Ovary (tissue), 3 donors: ENCODE data around the gene ADAMTS14.

Source experiments
- EP300 ChIP-seq: sonication (generic); formaldehyde crosslinking; IDR thresholded peaks from one replicate; pipeline ENCODE4 v1.6.1; 2017; ENCODE audit warnings: antibody characterized with exemption
- POLR2A ChIP-seq: fragments of 450-650 bp; IDR thresholded peaks from one replicate; pipeline ENCODE4 v1.6.1; 2017; ENCODE audit warnings: antibody characterized with exemption, mild to moderate bottlenecking, moderate library complexity
- TF ChIP-seq, protein P1 (sequence below), 3 donors: fragments of 450-650 bp in 2 of 3; fragments of 200-600 bp in 1 of 3; IDR thresholded peaks; one replicate each; pipeline versions ENCODE4 v1.5.1 to v1.8.0; 2016 to 2022; ENCODE audit warnings: antibody characterized with exemption in 3 of 3, mild to moderate bottlenecking in 1 of 3
- donor health status: DM: no; HTN: no; CAD: no.

DNA sequence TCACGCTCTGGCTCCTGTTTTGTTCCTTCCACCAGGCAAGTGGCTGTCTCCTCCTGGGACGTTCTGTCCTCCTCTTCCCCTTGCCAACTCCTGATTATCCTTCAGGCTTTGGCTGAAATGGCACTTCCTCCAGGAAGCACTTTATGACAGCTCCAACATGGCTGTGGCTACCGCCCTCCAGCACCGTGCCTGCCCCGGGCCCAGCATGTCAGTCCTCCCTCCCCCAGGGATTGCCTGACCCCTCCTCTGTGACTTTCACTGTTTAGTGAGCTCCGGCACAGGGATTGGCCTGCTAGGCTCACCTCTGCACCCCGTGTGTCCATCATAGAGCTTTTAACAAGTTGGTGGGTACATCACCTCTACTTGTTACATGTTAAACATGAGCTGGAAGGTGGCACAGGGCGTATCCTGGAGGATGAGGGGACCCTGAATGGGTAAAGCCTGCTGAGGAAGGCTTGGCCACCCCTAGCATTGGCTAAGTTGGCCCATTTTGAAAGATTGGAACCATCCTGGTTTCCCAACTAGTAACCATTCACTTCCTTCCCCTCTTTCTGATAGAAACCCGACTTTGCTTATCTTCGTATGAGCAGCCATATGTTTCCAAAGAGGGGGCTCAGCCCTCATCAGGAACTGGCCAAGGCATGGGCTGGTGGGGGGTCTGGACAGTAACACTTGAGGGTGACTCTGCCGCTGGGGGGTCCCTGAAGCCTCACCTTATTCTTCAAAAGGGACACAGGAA is 10.5 kb upstream of the ADAMTS14 start:
- TF ChIP-seq, protein P1, sequence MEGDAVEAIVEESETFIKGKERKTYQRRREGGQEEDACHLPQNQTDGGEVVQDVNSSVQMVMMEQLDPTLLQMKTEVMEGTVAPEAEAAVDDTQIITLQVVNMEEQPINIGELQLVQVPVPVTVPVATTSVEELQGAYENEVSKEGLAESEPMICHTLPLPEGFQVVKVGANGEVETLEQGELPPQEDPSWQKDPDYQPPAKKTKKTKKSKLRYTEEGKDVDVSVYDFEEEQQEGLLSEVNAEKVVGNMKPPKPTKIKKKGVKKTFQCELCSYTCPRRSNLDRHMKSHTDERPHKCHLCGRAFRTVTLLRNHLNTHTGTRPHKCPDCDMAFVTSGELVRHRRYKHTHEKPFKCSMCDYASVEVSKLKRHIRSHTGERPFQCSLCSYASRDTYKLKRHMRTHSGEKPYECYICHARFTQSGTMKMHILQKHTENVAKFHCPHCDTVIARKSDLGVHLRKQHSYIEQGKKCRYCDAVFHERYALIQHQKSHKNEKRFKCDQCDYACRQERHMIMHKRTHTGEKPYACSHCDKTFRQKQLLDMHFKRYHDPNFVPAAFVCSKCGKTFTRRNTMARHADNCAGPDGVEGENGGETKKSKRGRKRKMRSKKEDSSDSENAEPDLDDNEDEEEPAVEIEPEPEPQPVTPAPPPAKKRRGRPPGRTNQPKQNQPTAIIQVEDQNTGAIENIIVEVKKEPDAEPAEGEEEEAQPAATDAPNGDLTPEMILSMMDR (IDR thresholded peaks at IDR 0.05), result no peak
- no peak for TF ChIP-seq POLR2A
- TF ChIP-seq EP300, result no peak
